22Rv1 (cell line): Measurements from ENCODE around the gene MAG.

Experiments used
- ZFX ChIP-seq: fragments of 450-650 bp; IDR thresholded peaks from 2 replicates; pipeline ENCODE4 v1.6.1; 2017; ENCODE audit warnings: antibody characterized with exemption, borderline replicate concordance
- TF ChIP-seq, protein P1 (sequence below): fragments of 450-650 bp; IDR thresholded peaks from 2 replicates; pipeline ENCODE4 v1.5.1; 2017; ENCODE audit warnings: mild to moderate bottlenecking

DNA sequence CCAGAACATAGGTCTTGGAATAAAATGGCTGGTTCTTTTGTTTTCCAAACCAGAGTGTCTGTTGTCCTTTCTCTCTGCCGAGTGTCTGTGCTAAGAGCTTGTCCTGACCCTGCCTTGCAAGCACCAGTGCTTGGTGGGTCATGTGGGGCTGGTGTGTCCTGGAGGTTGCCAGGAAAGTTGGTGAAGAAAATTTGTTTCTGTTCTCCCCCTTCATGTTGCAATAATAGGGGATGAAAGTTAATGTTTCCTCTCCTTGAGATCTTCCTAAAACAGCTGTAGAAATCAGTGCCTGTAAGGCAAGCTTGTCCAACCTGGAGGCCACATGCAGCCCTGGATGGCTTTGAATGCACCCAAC, 6.9 kb upstream of the MAG start:
- TF ChIP-seq, protein P1, sequence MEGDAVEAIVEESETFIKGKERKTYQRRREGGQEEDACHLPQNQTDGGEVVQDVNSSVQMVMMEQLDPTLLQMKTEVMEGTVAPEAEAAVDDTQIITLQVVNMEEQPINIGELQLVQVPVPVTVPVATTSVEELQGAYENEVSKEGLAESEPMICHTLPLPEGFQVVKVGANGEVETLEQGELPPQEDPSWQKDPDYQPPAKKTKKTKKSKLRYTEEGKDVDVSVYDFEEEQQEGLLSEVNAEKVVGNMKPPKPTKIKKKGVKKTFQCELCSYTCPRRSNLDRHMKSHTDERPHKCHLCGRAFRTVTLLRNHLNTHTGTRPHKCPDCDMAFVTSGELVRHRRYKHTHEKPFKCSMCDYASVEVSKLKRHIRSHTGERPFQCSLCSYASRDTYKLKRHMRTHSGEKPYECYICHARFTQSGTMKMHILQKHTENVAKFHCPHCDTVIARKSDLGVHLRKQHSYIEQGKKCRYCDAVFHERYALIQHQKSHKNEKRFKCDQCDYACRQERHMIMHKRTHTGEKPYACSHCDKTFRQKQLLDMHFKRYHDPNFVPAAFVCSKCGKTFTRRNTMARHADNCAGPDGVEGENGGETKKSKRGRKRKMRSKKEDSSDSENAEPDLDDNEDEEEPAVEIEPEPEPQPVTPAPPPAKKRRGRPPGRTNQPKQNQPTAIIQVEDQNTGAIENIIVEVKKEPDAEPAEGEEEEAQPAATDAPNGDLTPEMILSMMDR: no peak
- TF ChIP-seq ZFX: no peak
